ENCODE results near the gene ADGRD2.
"Not testable (repeated sequence)": the region's sequence is repeated elsewhere in the genome, so short reads cannot be mapped to it uniquely, and the experiment has no call there.

ADGRD2 gene

DNA sequence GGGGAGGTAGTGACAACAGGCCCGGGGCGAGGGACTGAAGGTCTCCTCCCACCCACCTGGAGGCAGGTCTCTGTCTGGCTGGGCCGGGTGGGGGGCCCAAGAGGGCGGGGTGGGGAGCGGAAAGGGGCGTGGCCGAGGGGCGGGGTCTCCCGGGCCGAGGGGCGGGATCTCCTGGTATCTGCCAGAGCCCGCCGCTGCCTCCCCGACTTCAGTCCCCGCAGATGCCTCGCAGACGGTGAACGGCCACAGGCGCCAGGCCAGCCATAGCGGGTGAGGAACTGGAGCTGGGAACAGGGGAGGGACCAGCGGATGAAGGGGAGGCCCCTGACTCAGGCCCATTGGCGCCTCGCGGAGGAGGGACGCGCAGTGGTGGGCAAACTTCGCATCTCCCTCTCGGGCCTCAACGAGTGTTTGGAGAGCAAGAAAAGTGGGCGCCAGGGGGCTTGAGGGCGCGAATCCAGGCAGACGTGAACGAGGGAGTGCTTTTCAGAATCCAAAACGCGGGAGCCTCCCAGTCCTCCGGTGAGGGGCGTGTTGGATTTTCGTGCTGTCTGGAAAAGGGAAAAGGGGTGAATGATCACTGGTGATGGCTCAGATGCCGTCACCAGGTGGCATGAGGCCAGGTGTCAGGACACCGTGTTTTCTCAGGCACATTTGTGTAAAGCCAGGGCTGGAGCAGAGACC, at the start of gene ADGRD2:
Gene ADGRD2 (plus strand): TSS at position 211 of the 684 bp plus-strand sequence. CDS start 1,216 bp downstream, outside the sequence.
- no peak for DNase-seq

- DNase-seq = no peak
These were observed 47.0 kb upstream of the ADGRD2 start for GRCh38 chr9:124403246-124403645.

GRCh38 chr9:124409410-124409809, 40.8 kb upstream of the ADGRD2 start:
- DNase-seq = no peak

GRCh38 chr9:124410321-124410913, 39.8 kb upstream of the ADGRD2 start:
- DNase-seq = no peak

DNA sequence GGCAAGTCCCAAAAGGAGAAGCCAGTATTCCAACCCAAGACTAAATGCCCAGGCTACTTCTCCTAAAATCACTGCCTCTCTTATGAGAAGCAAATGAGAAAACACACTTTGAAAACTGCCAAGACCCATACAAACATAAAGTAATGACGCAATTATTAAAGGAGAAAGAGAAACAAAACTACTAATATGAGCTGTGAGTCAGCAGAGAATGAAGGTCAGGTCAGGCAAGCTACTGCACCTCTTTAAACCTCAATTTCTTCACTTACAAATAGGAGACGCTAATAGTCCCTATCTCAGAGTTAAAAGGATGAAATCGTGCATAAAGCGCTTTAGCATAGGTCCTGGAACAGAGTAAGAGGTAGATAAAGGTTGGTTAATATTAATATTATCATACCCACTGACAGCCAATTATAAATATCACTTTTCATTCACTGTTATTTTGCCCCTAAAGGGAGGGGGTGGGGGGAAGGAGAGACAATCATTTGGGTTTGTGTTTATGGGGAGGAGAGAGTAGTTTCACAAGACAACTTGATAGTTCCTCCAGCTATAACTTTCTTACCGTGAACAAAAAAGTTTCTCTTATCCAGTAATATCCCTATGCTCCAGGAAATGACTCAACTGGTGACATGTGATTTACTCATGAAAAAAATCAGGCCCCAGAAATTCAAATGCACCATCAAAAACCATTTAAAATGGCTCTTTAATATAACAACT, 38.6 kb upstream of the ADGRD2 start:
- DNase-seq = peak; percentile 54

GRCh38 chr9:124412228-124412575, 38.0 kb upstream of the ADGRD2 start:
- peak; percentile 8 for DNase-seq

- DNase-seq = no peak
These were observed 35.6 kb upstream of the ADGRD2 start for GRCh38 chr9:124414612-124415011.

DNA sequence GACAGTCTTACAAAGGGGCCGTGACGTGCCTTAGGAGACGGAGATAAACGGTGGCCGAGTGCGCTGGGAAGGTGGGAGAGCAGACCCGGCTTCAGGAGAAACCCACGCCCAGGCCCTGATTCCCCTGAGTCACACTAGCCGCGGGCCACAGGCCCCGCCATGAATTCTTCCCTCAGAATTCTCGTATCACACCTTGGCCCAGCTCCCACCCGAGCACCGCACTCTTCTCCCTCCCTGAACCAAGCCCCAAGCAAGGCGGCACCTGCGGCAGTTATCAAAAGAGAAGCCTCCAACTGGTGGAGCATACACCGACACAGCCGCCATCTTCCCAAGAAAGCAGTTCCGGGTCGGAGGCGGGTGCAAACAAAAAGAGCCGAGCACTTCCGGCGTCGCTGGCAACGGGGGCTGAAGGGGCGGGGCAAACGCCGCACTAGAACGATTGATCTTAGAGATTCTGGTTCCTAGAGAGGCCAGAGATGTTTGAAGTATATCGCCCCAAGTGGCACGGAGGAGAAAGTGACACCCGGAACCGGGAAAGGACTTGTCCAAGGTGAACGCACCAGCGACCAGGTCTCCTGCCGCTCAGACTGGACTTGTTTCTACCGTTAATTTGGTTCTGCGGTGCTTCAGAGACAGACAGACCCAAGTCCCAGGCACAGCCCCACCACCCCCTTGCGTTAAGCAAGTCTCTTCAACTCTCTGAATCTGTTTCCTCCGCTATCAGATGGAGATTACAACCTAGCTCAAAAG, 35.0 kb upstream of the ADGRD2 start, which contains the start of gene PSMB7:
Gene PSMB7 (minus strand): TSS at position 341 of the 750 bp plus-strand sequence. CDS start 17 bp downstream, at position 324.
- peak; percentile 82 for DNase-seq

DNA sequence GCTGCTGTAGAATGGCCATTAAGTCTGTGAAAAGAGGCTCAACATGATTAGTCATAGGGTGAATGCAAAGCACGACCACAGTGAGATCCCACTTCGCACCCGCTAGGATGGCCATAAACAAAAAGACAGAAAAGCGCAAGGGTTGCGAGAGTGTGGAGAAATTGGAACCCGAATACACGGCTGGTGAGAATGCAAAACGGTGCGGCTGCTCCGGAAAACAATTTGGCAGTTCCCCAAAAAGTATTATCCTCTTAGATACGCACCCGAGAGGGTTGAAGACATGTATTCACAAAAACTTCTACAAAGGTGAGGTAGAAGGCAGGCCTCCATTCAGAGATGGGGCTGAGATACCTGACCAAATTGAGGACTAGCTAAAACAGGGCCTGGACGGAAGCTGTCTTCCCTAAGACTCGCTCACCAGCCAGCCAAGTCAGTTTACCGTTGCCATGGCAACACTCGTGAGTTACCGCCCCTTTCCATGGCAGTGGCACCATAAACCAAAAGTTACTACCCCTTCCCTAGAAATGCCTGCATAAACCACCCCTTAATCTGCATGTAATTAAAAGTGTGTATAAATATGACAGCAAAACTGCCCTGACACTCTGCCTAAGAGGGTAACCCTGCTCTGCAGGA, 34.3 kb upstream of the ADGRD2 start:
- no peak for DNase-seq

DNA sequence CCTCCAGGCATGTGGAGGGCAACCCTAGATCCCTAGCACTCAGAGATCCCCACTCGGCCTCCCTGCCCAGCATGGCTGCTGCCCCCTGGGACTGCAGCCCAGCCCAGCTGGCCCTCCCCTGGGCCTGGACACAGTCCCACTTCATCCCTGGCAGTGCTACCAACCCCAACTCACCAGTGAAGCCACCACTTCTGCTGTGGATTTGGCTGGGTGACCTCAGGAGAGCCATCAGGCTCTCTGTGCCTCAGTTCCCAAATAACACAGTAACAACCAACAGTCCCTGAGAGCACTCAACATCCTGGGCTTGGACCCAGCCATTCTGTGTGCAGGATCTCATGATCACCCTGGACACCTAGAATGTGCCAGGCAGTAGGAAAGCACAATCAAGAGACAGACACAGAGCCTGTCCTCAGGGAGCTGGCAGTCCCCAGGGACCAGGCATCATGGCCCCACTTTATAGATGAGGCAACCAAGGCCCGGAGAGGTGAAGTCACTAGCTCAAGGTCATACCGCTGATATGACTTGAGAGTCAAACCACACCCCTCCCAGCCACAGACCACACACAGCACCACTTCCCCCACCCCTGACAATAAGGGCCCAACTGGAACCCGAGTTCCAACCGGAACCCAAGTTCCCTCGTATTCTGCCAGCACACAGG, 30.3 kb upstream of the ADGRD2 start:
- no peak for DNase-seq

GRCh38 chr9:124420991-124421543, 29.2 kb upstream of the ADGRD2 start:
- no peak for DNase-seq

GRCh38 chr9:124423155-124423554, 27.1 kb upstream of the ADGRD2 start:
- DNase-seq = no peak

DNA sequence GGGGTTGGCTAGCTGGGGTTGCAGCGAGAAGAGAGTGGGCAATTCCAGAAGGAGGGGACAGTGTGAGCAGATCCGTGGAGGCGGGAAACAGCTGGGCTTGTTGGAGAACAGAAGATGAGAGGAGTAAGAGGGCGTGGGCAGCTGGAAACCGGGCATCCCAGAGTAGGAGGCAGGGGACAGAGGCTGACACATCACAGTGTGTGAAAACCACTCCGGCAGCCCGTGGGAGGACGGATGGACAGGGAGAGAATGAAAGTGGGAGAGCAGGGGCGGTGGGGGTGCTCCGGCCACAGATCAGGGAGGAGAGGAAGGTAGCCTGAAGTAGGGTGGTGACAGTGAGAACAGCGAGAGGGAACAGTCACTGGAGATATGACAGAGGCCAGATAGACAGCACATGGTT, 26.7 kb upstream of the ADGRD2 start:
- DNase-seq = no peak

DNA sequence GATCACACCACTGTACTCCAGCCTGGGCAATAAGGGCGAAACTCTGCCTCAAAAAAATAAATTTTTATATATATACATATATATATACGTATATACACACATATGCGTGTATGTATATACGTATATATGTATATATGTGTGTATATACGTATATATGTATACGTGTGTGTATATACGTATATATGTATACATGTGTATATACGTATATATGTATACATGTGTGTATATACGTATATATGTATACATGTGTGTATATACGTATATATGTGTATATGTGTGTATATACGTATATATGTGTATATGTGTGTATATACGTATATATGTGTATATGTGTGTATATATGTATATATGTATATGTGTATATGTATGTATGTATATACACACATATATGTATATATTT, 24.5 kb upstream of the ADGRD2 start:
- not testable (repeated sequence) for DNase-seq

GRCh38 chr9:124426361-124426760, 23.9 kb upstream of the ADGRD2 start:
- no peak for DNase-seq

DNA sequence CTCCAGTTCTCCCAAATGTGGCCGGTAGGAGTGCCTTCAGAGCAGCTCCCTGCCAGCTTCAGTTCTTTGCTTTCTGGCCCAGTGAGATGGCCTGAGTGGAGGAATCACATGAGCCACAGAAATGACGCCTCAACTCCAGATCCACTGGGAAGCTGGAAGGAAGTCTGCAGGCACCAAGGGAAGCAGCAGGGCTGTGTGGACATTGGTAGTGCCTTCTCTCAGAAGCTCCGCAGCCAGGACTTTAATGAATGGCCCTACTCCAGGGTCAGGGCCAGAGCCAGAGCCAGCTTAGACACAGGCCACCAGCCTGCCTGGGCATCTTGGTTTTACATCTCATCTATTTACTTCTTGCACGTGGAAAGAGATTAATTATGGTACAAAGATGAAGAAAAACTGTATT, 23.0 kb upstream of the ADGRD2 start:
- no peak for DNase-seq

DNA sequence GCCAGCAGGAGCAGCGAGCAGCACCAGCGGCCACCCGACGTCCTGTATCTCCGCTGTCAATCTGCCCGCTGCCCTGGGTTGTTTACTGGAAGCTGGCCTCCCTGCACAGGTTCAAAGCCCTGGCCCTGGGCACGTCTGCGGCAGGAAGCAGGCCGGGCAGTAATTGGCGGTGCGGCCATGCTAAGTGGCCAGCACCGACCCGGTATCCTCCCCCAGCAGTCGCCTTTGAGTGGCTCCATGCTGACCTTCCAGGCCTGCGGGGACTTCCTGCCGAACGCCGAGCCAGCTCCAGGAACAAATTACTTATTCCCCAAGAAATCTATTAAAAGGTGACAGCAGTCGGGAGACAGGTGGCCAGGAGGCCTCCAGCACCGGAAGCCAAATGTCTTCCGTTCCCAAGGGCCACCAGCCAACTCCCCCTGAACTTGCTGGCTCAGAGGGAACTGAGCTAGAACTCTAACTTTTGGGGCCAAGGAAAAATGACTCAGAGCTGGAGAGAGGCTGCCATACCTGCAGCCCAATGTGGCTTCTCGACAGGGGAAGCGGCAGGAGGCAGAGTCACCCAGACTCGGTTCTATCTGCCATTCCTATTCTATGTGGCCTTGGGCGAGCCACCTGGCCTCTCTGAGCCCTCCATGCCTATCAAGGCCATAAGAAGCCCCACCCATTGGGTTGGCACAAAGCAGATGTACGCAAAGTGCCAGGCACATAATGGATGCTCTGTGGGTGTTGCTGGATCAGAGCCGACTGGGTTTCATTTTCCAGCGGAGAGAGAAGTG, 21.3 kb upstream of the ADGRD2 start:
- no peak for DNase-seq

DNA sequence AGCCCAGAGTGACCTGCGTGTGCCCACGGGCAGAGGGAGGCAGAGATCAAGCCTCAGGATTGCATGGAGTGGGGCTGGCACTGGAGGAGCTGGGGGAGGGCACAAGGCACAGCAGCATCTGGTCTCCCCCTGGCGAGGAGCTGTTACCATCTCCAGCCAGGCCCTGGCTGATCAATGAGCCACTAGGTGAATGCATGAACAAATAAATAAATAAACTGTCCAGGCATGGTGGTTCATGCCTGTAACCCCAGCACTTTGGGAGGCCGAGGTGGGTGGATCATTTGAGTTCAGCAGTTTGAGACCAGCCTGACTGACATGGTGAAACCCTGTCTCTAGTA, 20.8 kb upstream of the ADGRD2 start:
- no peak for DNase-seq

- DNase-seq = no peak
These were observed 13.9 kb upstream of the ADGRD2 start for GRCh38 chr9:124436320-124436719.

DNA sequence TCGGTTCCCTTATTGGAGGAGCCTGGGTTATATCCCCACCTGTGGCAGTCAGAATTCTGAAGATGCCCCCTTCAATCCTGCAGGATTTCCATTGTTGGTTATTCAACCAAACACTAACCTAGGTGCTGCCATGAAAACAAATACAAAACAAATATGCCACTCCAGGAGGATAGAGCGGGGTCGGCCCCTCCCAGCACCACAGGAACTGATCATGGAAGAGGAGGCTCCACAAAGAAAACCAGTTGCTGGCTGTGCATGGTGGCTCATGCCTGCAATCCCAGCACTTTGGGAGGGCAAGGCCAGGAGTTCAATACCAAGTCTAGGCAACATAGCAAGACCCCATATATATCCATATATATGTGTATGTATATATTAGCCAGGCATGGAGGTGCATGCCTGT, 13.2 kb upstream of the ADGRD2 start:
- DNase-seq = no peak

DNA sequence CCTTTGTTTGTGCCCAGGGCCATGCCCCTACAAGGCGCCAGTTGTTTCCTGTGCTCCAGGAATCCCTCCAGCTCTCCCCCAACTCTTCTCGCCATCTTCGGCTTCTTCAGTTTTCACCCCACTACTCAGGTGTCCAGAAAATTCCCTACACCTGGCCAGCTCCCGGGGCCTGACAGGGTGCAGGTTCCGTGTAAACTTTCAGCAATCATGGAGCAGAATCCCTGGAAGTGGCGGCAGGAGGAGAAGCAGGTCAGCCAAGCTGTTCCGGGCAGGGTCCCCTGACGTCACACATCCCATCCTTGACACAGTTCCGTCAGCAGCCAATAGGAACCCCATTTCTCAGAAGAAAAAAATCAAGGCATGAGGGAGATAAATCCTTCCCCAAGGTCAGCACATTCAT, 12.2 kb upstream of the ADGRD2 start:
- no peak for DNase-seq

Measured in NCI-H226 (cell line).